ENCODE results near the gene LPIN1. TPM values are rescaled to one million over a fixed set of nuclear protein-coding genes. Genes with fewer than 3 reads are reported as not detected.

Gene LPIN1
- total and polyA plus RNA-seq, 2 of the 13 experiments (the other 11 are each of a cell fraction or from before 2014, with no cell fraction given): 9.7 to 19.4 TPM

GRCh38 chr2:11742702-11743357 is 3.6 kb upstream of the LPIN1 start (continued):
- TF ChIP-seq, protein P1, sequence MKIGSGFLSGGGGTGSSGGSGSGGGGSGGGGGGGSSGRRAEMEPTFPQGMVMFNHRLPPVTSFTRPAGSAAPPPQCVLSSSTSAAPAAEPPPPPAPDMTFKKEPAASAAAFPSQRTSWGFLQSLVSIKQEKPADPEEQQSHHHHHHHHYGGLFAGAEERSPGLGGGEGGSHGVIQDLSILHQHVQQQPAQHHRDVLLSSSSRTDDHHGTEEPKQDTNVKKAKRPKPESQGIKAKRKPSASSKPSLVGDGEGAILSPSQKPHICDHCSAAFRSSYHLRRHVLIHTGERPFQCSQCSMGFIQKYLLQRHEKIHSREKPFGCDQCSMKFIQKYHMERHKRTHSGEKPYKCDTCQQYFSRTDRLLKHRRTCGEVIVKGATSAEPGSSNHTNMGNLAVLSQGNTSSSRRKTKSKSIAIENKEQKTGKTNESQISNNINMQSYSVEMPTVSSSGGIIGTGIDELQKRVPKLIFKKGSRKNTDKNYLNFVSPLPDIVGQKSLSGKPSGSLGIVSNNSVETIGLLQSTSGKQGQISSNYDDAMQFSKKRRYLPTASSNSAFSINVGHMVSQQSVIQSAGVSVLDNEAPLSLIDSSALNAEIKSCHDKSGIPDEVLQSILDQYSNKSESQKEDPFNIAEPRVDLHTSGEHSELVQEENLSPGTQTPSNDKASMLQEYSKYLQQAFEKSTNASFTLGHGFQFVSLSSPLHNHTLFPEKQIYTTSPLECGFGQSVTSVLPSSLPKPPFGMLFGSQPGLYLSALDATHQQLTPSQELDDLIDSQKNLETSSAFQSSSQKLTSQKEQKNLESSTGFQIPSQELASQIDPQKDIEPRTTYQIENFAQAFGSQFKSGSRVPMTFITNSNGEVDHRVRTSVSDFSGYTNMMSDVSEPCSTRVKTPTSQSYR (CRISPR knock-in tag; IDR thresholded peaks at IDR 0.05; ENCODE audit: borderline replicate concordance): peak; percentile 33; the same call in 1 of the 2 replicates
- no peak for TF ChIP-seq ZNF577 (CRISPR knock-in tag; IDR thresholded peaks at IDR 0.05; ENCODE audit: borderline replicate concordance, low read depth)
- no peak for TF ChIP-seq EHMT2 (IDR thresholded peaks at IDR 0.05; ENCODE audit: borderline replicate concordance, low read depth, low read length)
- TF ChIP-seq ZNF501 (CRISPR knock-in tag; IDR thresholded peaks at IDR 0.05): peak; percentile 71
- 0 out of 2 replicates have a peak, but pooled peaks have one; percentile 46 for TF ChIP-seq MXD4 (CRISPR knock-in tag; IDR thresholded peaks at IDR 0.05)
- TF ChIP-seq ZNF44 (CRISPR knock-in tag; IDR thresholded peaks at IDR 0.05): peak; percentile 37; the same call in 1 of the 2 replicates
- no peak for TF ChIP-seq NCOA5 (CRISPR knock-in tag; IDR thresholded peaks at IDR 0.05)
- no peak; the same call in 1 of the 2 replicates for TF ChIP-seq ZMAT3 (CRISPR knock-in tag; conservative IDR thresholded peaks at IDR 0.05)
- TF ChIP-seq THYN1 (CRISPR knock-in tag; IDR thresholded peaks at IDR 0.05; ENCODE audit: borderline replicate concordance, low read depth): no peak
- TF ChIP-seq ZNF20 (CRISPR knock-in tag; IDR thresholded peaks at IDR 0.05): no peak
- no peak for TF ChIP-seq ZNF580 (CRISPR knock-in tag; IDR thresholded peaks at IDR 0.05; ENCODE audit: borderline replicate concordance, low read depth)
- TF ChIP-seq, protein P2, sequence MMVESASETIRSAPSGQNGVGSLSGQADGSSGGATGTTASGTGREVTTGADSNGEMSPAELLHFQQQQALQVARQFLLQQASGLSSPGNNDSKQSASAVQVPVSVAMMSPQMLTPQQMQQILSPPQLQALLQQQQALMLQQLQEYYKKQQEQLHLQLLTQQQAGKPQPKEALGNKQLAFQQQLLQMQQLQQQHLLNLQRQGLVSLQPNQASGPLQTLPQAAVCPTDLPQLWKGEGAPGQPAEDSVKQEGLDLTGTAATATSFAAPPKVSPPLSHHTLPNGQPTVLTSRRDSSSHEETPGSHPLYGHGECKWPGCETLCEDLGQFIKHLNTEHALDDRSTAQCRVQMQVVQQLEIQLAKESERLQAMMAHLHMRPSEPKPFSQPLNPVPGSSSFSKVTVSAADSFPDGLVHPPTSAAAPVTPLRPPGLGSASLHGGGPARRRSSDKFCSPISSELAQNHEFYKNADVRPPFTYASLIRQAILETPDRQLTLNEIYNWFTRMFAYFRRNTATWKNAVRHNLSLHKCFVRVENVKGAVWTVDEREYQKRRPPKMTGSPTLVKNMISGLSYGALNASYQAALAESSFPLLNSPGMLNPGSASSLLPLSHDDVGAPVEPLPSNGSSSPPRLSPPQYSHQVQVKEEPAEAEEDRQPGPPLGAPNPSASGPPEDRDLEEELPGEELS (CRISPR knock-in tag; IDR thresholded peaks at IDR 0.05): no peak
- TF ChIP-seq SSRP1 (CRISPR knock-in tag; IDR thresholded peaks at IDR 0.05): no peak
- no peak for TF ChIP-seq PRPF4 (IDR thresholded peaks at IDR 0.05; ENCODE audit: low read depth, low read length, poor library complexity, severe bottlenecking)
- TF ChIP-seq, protein P3, sequence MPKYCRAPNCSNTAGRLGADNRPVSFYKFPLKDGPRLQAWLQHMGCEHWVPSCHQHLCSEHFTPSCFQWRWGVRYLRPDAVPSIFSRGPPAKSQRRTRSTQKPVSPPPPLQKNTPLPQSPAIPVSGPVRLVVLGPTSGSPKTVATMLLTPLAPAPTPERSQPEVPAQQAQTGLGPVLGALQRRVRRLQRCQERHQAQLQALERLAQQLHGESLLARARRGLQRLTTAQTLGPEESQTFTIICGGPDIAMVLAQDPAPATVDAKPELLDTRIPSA (CRISPR knock-in tag; IDR thresholded peaks at IDR 0.05; ENCODE audit: borderline replicate concordance): 0 out of 2 replicates have a peak, but pooled peaks have one; percentile 34
- TF ChIP-seq GRHL1 (CRISPR knock-in tag; conservative IDR thresholded peaks at IDR 0.05): no peak
- TF ChIP-seq ZNF576 (CRISPR knock-in tag; IDR thresholded peaks at IDR 0.05): no peak
- no peak for TF ChIP-seq KDM1A (CRISPR knock-in tag; IDR thresholded peaks at IDR 0.05)
- TF ChIP-seq TCF7L2 (IDR thresholded peaks at IDR 0.05; ENCODE audit: low read depth, low read length): no peak
- TF ChIP-seq ATRX (CRISPR knock-in tag; IDR thresholded peaks at IDR 0.05; ENCODE audit: borderline replicate concordance): no peak
- no peak for TF ChIP-seq KDM2A (CRISPR knock-in tag; IDR thresholded peaks at IDR 0.05; ENCODE audit: borderline replicate concordance, low read depth)
- no peak for TF ChIP-seq NBN (conservative IDR thresholded peaks at IDR 0.05)
